GM18502 (cell line): Measurements from ENCODE around the gene SH2D3A.
A peak's percentile ranks its signal among the peaks of the same experiment; 100 is the strongest.
"Not testable (repeated sequence)": the region's sequence is repeated elsewhere in the genome, so short reads cannot be mapped to it uniquely, and the experiment has no call there.

Source experiments
- ATAC-seq: cut with Tn5 transposase; IDR thresholded peaks from one replicate; pipeline ENCODE4 v1.9.1; 2021; ENCODE audit warnings: mild to moderate bottlenecking; ENCODE audit not compliant: unreplicated experiment, poor library complexity

SH2D3A gene

DNA sequence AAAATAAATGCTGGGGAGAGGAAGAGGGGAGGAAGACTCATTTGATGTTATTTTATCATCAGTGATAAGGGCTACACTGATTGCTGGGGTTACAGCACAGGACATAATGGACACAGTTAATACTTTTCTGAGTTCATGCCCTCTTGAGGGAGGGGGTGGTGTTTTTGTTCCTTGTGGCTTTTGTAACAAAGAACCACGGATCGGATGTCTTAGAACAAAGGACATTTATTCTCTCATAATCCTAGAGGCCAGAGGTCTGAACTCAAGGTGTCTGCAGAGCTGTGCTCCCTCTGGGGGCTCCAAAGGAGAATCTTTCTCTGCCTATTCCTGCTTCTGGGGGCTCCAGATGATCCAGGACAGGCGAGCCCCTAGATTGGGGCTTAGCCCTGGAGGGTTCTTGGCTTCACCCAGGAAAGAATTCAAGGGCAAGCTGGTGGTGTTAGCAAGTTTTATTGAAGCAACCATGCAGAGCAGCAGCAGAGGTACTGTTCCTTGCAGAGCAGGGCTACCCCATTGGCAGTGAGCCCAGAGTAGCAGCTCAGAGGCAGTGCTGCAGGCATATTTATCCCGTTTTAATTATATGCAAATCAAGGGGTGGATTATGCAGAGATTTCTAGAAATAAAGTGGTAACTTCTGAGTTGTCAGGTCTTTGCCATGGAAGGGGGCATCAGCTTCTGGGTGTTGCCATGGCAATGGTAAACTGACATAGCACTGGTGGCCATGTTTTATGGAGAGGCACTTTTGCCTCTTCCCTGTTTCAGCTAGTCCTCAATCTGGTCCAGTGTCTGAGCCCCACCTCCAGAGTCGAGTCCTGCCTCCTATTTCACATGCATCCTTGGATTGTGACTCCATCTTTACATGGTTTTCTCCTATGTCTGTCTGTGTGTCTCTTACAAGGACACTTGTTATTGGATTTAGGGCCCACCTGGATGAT is 23.2 kb upstream of the SH2D3A start:
- no peak for ATAC-seq

DNA sequence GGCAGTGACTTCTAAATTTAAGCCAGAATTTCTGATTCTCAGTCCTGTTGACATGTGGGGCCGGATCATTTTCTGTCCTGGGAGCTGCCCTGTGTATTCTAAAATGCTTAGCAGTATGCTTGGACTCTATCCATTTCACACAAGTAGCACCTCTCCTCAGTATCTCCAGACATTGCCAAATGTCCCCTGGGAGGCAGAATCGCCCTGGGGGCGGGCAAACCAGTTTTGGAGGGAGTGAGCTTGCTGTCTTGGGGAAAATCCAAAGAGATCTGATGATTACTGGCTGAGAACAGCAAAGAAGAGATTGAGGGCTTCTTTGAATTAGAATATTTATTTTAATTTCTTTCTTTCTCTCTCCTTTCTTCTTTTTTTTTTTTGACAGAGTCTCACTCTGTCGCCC is 21.7 kb upstream of the SH2D3A start:
- ATAC-seq = no peak

DNA sequence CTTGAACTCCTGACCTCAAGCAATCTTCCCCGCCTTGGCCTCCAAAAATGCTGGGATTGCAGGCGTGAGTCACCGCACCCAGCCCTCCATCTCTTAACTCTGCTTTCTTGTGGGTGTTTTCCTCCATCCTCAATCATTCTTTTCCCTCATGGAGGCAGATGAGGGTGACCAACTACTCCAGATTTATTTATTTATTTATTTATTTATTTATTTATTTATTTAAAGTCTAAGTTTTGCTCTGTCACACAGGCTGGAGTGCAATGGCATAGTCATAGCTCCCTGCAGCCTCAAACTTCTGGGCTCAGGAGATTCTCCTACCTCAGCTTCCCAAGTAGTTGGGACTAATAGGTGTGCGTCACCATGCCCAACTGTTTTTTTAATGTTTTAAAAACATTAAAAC is 20.2 kb upstream of the SH2D3A start:
- no peak for ATAC-seq

DNA sequence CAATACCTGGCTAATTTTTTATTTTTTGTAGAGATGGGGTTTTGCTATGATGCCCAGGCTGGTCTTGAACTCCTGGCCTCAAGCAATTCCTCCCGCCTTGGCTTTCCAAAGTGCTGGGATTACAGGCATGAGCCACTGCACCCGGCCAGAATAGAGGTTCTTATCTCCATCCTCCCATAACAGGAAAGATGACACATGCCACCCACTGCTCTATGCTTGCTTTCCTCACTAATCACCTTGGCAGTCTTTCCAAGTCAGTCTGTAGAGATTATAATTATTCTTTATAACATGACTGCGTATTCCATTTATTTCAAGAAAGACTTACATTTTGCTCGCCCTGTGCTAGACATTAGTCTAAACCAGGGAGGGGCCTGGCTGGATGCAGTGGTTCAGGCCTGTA is 12.0 kb upstream of the SH2D3A start:
- ATAC-seq = no peak

DNA sequence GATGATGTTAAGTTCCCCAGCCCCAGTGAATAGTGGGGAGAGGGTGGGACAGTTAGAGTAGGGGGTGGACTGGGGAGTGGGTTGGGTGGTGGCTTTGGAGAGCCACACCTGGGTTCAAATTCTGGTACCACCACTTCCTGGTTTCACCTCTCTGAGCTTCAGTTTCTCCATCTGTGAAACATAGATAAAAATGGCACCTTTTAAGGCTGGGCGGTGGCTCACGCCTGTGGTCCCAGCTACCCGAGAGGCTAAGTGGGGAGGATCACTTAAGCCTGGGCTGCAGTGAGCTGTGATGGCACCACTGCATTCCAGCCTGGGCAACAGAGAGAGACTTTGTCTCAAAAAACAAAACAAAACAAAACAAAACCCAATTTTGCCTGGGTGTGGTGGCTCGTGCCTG is 11.2 kb upstream of the SH2D3A start:
- no peak for ATAC-seq

DNA sequence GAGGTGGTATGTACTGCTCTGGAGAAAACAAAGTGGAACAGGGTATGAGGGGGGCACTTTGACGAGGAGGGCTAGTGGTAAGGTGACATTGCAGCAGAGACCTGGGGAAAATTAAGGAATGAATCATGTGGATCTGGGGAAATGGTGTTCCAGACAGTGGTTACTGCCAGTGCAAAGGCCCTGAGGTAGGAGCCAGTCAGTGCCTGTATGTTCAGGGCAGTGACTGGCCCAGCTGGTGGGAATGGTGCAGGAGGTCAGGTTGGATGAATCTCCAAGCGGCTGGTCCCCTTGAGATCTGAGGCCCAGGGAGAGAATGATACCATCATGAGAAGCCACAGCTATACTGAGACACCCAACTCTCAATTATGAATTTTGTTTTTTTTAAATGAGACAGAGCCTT is 10.2 kb upstream of the SH2D3A start:
- no peak for ATAC-seq

DNA sequence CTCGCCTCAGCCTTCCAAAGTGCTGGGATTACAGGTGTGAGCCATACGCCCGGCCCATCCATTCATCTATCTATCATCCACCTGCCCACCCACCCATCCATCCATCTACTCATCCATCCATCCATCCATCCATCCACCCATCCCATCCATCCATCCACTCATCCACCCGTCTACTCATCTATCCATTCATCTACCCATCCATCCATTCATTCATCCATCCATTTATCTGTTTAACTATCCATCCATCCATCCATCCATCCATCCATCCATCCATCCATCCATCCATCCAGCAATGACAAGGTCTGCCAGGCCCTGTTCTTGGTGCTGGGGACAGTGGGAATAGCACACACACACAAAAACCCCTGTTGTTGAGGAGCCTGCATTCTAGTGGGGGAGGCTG is 9.8 kb upstream of the SH2D3A start:
- no peak for ATAC-seq

DNA sequence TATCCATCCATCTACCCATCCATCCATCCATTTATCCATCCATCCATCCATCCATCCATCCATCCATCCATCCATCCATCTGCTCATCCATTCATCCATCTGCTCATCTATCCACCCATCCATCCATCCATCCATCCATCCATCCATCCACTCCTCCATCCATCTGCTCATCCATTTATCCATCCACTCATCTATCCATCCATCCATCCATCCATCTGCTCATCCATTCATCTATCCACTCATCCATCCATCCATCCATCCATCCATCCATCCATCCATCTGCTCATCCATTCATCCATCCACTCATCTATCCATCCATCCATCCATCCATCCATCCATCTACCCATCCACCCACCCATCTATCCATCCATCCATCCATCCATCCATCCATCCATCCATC is 8.8 kb upstream of the SH2D3A start:
- not testable (repeated sequence) for ATAC-seq

DNA sequence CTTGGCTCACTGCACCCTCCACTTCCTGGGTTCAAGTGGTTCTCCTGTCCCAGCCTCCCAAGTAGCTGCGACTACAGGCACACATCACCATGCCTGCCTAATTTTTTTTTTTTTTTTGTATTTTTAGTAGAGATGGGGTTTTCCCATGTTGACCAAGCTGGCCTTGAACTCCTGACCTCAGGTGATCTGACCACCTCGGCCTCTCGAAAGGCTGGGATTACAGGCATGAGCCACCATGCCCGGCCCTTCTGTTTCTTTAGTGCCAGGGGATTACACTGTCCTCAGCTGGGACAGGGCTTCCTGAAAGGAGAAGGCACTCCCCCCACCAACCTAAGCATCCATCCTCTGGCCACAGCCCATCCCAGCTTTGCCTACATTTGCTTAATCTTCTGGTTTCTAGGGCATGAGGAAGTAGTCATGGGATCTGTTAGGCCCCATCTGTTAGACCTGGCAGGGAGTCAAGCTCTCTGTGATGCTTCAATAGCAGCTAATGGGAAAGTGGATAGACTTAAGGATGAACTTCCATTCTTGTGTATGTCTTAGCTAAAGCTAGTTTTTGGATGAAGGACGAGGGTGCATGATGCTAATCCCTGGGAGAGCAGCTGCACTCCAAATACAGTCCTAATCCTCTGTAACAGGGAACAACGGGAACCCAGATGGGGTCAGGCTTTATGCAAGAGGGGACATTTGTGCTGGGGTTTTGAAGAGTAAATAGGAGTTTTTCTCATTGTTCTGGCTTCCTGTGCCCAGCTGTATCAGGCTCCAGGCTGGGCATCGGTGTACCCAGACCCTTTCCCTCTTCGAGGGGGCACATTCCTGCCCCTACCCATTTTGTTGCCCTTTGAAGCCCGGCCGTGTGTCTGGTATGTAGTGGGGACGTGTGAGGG is 7.8 kb upstream of the SH2D3A start:
- ATAC-seq = no peak

DNA sequence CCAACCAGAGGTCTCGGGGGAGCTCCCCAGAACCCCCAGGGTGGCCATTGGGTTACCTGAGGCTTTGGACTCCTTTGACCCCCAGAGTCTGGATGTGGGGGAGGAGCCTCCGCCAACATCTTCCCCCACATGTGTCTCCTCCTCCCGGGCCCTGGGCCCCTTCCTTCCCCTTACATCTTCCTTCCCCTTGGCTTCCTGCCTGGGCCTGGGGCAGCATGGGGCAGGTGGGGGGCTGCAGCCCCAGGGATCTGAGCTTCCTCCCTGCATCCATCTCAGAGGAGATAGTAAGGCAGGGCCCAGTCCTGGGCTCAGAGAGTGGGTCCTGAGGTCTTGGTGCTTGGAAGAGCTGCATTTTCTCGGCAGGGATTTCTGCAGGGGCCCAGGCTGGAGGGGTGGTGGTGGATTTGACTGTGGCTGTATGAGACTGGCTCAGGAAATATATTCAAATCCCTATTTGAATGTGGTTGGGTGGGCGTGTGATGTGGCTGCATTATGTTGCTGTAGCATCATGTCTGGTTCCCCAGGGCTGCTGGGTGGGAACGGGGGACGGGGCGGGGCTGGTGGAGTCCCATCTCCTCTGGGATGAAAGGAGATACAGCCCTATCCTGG is 6.2 kb upstream of the SH2D3A start:
- ATAC-seq = peak; percentile 39

DNA sequence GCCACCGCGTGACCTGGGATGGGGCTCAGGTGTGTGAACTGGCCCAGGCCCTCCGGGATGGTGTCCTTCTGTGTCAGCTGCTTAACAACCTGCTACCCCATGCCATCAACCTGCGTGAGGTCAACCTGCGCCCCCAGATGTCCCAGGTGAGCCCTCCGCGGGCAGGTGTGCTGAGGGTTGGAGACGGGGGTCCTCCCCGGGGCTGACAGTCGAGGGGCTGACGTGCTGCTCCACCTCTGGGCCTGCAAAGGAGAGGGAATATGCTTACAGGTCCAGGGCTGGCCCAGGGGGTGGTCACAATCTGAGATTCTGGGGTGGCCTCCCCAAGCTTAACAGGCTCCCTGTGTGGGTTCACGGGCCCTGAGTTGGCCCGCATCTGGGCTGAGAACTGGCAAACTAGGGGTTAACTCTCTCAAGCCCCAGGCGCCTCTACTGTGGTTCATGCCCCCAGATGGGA is 5.7 kb upstream of the SH2D3A start:
- peak; percentile 3 for ATAC-seq

DNA sequence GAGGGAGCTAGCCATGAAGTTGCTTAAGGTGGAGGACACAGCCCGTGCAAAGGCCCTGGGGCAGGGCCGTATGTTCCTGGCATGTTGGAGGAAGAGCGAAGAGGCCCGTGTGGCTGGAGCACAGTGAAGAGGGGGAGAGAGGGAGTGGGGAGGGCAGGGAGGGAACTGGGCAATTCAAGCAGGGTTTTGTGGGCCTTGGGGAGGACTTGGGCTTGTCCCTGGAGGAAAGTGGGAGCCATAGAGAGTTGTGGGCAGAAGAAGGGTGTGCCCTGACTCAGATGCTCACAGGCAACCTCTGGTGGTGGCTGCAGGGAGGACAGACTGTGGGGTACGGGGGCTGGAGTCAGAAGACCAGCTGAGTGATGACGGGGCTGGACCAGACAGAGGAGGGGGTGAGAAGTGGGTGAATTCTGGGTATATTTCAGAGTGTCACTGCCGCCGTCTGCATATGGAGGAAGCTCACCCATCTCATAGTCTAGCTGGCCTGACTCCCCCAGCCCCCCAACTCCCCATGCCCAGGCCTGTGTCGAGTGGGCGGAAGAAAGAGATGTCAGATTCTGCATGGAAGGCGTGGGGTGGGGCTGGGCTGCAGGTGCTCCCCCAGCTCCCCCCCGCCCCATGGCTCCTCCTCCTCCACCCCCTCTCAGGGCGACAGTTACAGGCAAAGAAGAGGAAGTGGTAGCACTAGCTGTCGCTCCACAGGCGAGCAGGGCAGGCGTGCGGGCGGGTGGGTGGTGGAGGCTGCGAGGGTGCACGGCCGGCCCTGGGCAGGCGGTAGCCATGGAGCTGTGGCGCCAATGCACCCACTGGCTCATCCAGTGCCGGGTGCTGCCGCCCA is 5.0 kb upstream of the SH2D3A start, which contains the start of gene VAV1:
Gene VAV1, plus strand, starts transcription at position 681 of the 838 bp plus-strand sequence. Its CDS starts 100 bp downstream, at position 781.
- ATAC-seq = peak; percentile 45

DNA sequence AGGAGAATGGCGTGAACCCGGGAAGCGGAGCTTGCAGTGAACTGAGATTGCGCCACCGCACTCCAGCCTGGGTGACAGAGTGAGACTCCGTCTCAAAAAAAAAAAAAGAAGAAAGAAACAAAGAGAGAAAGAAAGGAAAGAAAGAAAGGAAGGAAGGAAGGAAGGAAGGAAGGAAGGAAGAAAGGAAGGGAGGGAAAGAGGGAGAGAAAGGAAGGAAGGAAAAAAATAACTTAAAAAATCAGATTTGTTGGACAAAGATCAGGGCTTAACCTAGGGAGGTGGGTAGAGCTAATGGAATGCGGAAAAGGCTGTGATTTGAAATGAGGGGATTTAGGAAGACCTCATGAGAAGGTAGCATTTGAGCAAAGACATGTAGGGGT is 4.4 kb upstream of the SH2D3A start:
- ATAC-seq = not testable (repeated sequence)

DNA sequence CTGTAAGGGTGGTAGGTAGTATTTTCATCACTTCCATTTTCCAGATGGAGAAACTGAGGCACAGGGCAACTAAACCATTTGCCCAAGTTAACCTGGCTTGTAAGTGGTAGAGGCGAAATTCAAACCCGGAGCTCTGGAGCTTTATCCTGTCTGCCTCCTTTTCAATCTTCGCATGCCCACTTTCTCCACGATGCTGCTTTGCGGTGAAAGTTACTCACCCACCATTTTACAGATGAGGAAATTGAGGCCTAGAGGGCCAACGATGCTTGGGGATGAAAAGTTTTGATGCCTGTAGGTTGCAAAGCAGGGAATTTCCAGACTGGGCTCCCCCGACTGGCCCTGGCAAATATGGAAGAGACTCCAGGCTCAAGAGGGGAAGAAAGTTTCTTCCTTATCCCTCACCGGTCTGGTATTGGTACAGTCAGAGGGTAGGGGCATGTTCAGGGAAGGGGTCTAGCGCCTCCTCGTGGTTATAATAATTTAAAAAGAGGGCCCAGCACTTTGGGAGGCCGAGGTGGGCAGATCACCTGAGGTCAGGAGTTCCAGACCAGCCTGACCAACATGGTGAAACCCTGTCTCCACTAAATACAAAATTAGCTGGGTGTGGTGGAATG is 1.9 kb upstream of the SH2D3A start:
- no peak for ATAC-seq

DNA sequence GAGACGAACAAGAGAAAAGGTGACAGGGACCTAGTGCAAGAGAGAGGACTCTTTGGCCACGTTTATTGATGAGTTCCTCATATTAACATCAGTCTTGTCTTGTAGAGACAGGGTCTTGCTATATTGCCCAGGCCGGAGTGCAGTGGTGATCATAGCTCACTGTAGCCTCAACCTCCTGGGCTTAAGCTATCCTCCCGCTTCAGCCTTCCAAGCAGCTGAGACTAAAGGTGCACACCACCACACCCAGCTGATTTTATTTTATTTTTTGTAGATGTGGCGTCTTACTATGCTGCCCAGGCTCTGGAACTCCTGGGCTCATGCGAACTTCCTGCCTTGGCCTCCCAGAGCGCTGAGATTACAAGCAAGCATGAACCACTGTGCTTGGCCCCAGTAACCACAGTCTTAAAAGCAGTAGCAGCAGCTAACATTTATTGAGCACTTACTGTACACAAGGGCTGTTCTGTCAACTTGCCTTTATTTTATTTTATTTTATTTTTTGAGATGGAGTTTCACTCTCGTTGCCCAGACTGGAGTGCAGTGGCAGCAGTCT is 1.1 kb upstream of the SH2D3A start:
- no peak for ATAC-seq

DNA sequence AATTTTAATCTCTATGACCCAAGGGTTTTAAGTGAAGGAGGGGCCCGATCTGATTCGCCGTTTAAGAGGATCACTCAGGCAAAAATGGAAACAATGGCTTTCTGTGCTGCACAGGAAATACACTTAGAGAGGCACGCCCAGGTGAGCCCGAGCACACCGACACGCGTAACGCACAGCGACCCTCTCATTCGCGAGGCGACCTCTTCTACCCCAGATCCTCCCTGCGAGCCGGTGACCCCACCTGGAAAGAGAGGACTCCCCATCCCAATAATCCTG is 216 bp downstream of the SH2D3A start:
- ATAC-seq = peak; percentile 23

DNA sequence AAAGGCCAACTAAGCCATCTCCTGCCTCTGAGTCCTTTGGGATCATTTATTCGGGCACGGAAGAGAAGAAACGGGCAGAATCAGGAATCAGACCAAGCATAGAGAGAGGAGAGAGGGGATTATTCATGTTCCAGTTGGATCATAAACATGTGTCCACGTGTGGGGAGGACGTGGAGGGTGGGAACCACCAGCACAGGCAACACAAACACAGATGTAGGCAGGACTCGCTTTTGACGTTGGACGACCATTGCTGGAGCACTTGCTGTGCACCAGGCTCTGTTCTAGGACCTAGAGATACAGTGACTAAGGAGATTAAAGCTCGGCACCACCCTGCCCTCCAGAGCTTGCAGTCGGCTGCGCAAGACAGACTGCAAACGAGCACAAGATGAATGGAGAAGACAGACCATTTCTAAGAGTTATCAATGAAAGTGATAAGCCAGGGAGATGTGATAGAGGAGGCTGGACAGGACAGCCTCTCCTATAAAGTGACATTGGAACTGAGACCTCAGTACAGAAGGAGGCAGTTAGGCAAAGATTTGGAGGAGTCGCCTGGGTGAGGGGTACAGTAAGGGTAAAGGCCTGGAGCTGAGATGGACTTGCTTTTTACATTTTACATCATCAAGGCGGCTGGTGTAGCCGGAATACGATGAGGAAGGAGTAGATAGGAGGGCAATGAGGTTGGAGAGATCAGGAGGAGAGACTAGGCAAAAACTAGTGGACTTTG is 716 bp downstream of the SH2D3A start:
- no peak for ATAC-seq

DNA sequence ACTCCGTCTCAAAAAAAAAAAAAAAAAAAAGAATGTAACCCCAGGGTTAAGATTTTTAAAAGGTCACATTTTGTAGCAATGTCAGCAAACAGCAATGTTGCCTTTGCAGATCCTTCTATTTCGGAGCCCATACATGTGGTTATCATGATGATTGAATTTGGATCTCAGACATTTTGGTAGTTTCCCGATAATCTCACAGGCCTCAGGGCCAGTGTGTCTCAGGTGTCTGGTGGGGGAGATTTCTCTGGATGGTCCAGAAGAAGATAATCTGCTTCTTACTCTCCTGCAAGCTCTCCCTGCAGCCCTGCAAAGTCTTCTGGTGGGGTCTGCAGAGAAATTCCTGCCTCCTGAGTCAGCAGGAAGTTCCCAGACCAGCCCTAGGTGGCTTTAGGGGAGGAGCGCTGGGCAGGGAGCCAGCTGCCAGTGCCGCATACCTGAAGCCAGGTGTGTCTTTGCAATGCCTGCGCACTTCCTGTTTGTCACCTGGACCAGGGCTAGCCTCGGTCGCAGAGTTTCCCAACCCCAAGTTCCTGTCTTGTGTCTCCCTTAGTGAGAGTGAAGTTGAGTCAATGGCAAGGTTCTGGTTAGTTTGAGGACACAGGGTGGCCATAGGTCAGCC is 1.4 kb downstream of the SH2D3A start:
- no peak for ATAC-seq
